Trophoblast cell (in vitro differentiated cells and primary cell): ENCODE measurements around the gene RASGEF1C.
A peak's percentile ranks its signal among the peaks of the same experiment; 100 is the strongest.

ENCODE experiments used
- DNase-seq, 2 donors: peaks; one replicate each; pipeline ENCODE4 v3.0.0-alpha.2; 2016
- H2AFZ ChIP-seq: 2 replicates; pipeline ENCODE4 v1.6.1; 2013; ENCODE audit warnings: low read length, moderate library complexity, mild to moderate bottlenecking; ENCODE audit not compliant: insufficient read depth, poor library complexity
- H2AK5ac ChIP-seq: 2 replicates; pipeline ENCODE4 v1.6.1; 2013; ENCODE audit warnings: mild to moderate bottlenecking, low read length
- H2BK120ac ChIP-seq: 2 replicates; pipeline ENCODE4 v1.6.1; 2013; ENCODE audit warnings: low read length, mild to moderate bottlenecking, moderate library complexity; ENCODE audit not compliant: insufficient read depth, poor library complexity
- H2BK12ac ChIP-seq: 2 replicates; pipeline ENCODE4 v1.6.1; 2013; ENCODE audit warnings: mild to moderate bottlenecking, low read length, moderate library complexity
- H2BK5ac ChIP-seq: 2 replicates; pipeline ENCODE4 v1.6.1; 2013; ENCODE audit warnings: low read length, low read depth, moderate library complexity, mild to moderate bottlenecking; ENCODE audit not compliant: poor library complexity
- H3K14ac ChIP-seq: 2 replicates; pipeline ENCODE4 v1.6.1; 2013; ENCODE audit warnings: mild to moderate bottlenecking, low read length
- H3K18ac ChIP-seq: 2 replicates; pipeline ENCODE4 v1.6.1; 2013; ENCODE audit warnings: mild to moderate bottlenecking, low read length
- H3K23ac ChIP-seq: 2 replicates; pipeline ENCODE4 v1.6.1; 2013; ENCODE audit warnings: low read length
- H3K27ac ChIP-seq: 2 replicates; pipeline ENCODE4 v1.5.1; 2013; ENCODE audit warnings: low read depth, mild to moderate bottlenecking, inconsistent platforms, low read length, moderate library complexity
- H3K27me3 ChIP-seq: 2 replicates; pipeline ENCODE4 v1.6.1; 2013; ENCODE audit warnings: inconsistent platforms, mild to moderate bottlenecking, low read length, moderate library complexity; ENCODE audit not compliant: insufficient read depth
- H3K36me3 ChIP-seq, 2 experiments: 1 replicate in 1 of 2; 2 replicates in 1 of 2; pipeline ENCODE4 v1.6.1; 2013; ENCODE audit warnings: low read length in 2 of 2, mild to moderate bottlenecking in 2 of 2, moderate library complexity in 1 of 2; ENCODE audit not compliant: insufficient read depth in 2 of 2, control insufficient read depth in 1 of 2
- H3K4ac ChIP-seq: 2 replicates; pipeline ENCODE4 v1.6.1; 2013; ENCODE audit warnings: low read depth, mild to moderate bottlenecking, low read length, moderate library complexity
- H3K4me1 ChIP-seq, 2 experiments: 1 replicate in 1 of 2; 2 replicates in 1 of 2; pipeline ENCODE4 v1.6.1; 2013; ENCODE audit warnings: low read length in 2 of 2, mild to moderate bottlenecking in 2 of 2, moderate library complexity in 1 of 2; ENCODE audit not compliant: insufficient read depth in 2 of 2, control insufficient read depth in 1 of 2
- H3K4me2 ChIP-seq: 2 replicates; pipeline ENCODE4 v1.6.1; 2013; ENCODE audit warnings: inconsistent platforms, mild to moderate bottlenecking, low read length, moderate library complexity
- H3K4me3 ChIP-seq: 2 replicates; pipeline ENCODE4 v1.5.1; 2013; ENCODE audit warnings: mild to moderate bottlenecking, low read depth, low read length, inconsistent platforms
- H3K79me1 ChIP-seq: one replicate; pipeline ENCODE4 v1.6.1; 2013; ENCODE audit warnings: low read length
- H3K79me2 ChIP-seq: 2 replicates; pipeline ENCODE4 v1.6.1; 2013; ENCODE audit warnings: low read length, mild to moderate bottlenecking; ENCODE audit not compliant: control insufficient read depth, insufficient read depth, poor library complexity
- H3K9ac ChIP-seq: 2 replicates; pipeline ENCODE4 v1.6.1; 2013; ENCODE audit warnings: mild to moderate bottlenecking, low read length
- H3K9me3 ChIP-seq: 2 replicates; pipeline ENCODE4 v1.6.1; 2013; ENCODE audit warnings: low read depth, mild to moderate bottlenecking, control low read depth, inconsistent platforms, low read length; ENCODE audit not compliant: insufficient read depth
- H4K12ac ChIP-seq: 2 replicates; pipeline ENCODE4 v1.6.1; 2013; ENCODE audit warnings: low read depth, mild to moderate bottlenecking, low read length, moderate library complexity
- H4K8ac ChIP-seq: 2 replicates; pipeline ENCODE4 v1.6.1; 2013; ENCODE audit warnings: low read depth, mild to moderate bottlenecking, low read length, moderate library complexity
- H4K91ac ChIP-seq: one replicate; pipeline ENCODE4 v1.6.1; 2013; ENCODE audit warnings: low read depth, mild to moderate bottlenecking, low read length, moderate library complexity
- WGBS: extraction: QIAGEN DNeasy Blood & Tissue Kit; methylation state at CpG from one replicate; pipeline ENCODE4 v1.1.7; 2013; ENCODE audit warnings: missing lambda C conversion rate; ENCODE audit not compliant: insufficient read length, insufficient coverage; ENCODE audit errors: extremely low coverage; 5-methylcytosine and 5-hydroxymethylcytosine counted together

Gene RASGEF1C

GRCh38 chr5:180068519-180069090, 140.4 kb downstream of the RASGEF1C start:
- Histone ChIP-seq H3K23ac (no peak overlapping the region), H3K4me1 (peaks cover 4 to 7% of the 10 kb centered on the region in 2 experiments), H2AK5ac (no peak overlapping the region), H3K27me3 (no peaks in the 10 kb centered on the region), H3K9ac (no peak overlapping the region), H3K9me3 (peaks cover 4% of the 10 kb centered on the region), H4K91ac (no peak overlapping the region), H3K79me2 (peaks cover 7% of the 10 kb centered on the region), H2BK5ac (no peak overlapping the region), H3K4me3 (no peak overlapping the region), H3K18ac (no peak overlapping the region), H3K79me1 (peaks cover 7% of the 10 kb centered on the region), H3K4me2 (no peak overlapping the region), H2BK12ac (no peak overlapping the region), H4K8ac (no peak overlapping the region), H3K27ac (no peak overlapping the region), H3K14ac (no peak overlapping the region), H4K12ac (no peak overlapping the region), H2BK120ac (no peak overlapping the region), H2AFZ (no peak overlapping the region), H3K4ac (no peak overlapping the region), H3K36me3 (no peaks in the 10 kb centered on the region)
- DNase-seq = no peak
- no CpG with 5 or more reads among the region's 6 CpGs for WGBS

DNA sequence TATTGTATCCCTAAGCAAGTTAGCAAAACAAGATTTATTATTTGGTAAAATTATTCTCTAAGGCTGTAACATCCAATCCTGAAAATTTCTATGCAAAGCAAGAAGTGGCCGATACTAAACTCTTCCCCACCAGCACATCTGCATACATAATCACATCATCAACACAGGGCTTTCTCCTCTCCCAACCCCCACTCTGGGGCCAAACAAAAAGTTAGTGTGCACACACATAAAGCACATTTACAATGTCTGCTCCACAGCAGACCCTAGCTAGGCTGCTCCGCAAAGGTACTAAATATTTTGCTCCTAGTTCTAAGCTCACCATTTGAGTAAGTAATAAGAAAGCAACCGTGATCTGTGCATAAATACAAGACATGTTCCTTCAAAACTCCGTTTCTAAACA, 141.0 kb downstream of the RASGEF1C start:
- no peak overlapping the region for H4K12ac ChIP-seq
- H2BK12ac ChIP-seq = no peak overlapping the region
- H4K8ac ChIP-seq = no peak overlapping the region
- H3K18ac ChIP-seq = no peak overlapping the region
- peaks cover 7% of the 10 kb centered on the region for H3K79me1 ChIP-seq
- no peak overlapping the region for H3K14ac ChIP-seq
- H3K4me1 ChIP-seq = peaks cover 4 to 7% of the 10 kb centered on the region in 2 experiments
- no peaks in the 10 kb centered on the region for H3K27me3 ChIP-seq
- no peak overlapping the region for H2AK5ac ChIP-seq
- DNase-seq = no peak
- H3K36me3 ChIP-seq = no peaks in the 10 kb centered on the region
- H3K79me2 ChIP-seq = peaks cover 7% of the 10 kb centered on the region
- no peak overlapping the region for H3K4ac ChIP-seq
- H3K23ac ChIP-seq = no peak overlapping the region
- H3K4me3 ChIP-seq = no peak overlapping the region
- H2BK5ac ChIP-seq = no peak overlapping the region
- no peak overlapping the region for H2BK120ac ChIP-seq
- no peak overlapping the region for H3K27ac ChIP-seq
- no peak overlapping the region for H2AFZ ChIP-seq
- H3K4me2 ChIP-seq = no peak overlapping the region
- no peak overlapping the region for H4K91ac ChIP-seq
- WGBS = no CpG with 5 or more reads among the region's 4 CpGs
- H3K9ac ChIP-seq = no peak overlapping the region
- peaks cover 4% of the 10 kb centered on the region for H3K9me3 ChIP-seq

DNA sequence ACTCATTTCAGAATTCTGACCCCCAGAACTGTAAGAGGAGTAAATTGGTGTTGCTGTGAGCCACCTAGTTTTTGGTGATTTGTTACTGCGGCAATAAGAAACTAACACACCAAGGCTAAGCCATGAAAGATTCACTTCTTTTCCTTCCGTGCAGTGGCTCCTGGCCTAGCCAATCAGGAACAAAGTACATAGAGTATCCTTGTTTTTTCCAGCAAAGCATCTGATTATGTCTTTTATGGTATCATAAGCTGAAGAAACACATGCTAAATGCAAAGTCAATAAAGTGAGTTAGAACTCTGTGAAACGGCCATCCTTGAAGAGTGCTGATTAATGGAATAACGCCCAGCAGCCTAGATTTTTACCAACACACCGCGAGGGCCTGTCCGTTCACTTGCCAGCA, 148.8 kb downstream of the RASGEF1C start:
- Histone ChIP-seq H4K91ac (no peak overlapping the region), H3K4ac (no peak overlapping the region), H3K9ac (no peak overlapping the region), H3K4me3 (no peak overlapping the region), H3K4me2 (no peak overlapping the region), H2BK5ac (no peak overlapping the region), H2BK120ac (no peak overlapping the region), H3K27me3 (no peaks in the 10 kb centered on the region), H3K36me3 (no peaks in the 10 kb centered on the region), H3K27ac (no peak overlapping the region), H2AK5ac (no peak overlapping the region), H4K8ac (no peak overlapping the region), H3K79me2 (no peaks in the 10 kb centered on the region), H2BK12ac (no peak overlapping the region), H3K4me1 (peaks cover 5% of the 10 kb centered on the region in 2 experiments), H3K18ac (no peak overlapping the region), H3K14ac (no peak overlapping the region), H3K79me1 (no peaks in the 10 kb centered on the region), H3K9me3 (no peaks in the 10 kb centered on the region), H3K23ac (no peak overlapping the region), H2AFZ (no peak overlapping the region), H4K12ac (no peak overlapping the region)
- DNase-seq = no peak
- WGBS = no CpG with 5 or more reads among the region's 7 CpGs

DNA sequence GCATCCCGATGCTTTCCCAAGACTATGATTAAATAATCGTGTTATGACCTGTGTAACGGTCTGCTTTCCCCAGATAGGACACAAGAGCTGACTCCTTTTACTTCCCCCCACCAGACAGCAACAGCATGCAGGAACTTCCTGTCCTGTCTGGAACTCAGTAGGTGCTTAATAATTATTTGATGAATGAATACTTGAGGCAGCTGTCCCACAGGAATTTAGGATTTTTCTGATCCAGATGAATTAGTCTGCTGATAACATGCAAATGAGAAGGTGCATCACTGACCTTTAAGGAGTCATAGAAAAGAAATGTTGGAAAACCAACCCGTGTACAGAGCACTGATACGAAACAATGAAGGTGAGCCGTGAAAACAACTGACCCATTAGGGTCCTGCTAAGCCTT, 149.7 kb downstream of the RASGEF1C start:
- Histone ChIP-seq H3K4me1 (peaks cover 5% of the 10 kb centered on the region in 2 experiments), H3K79me1 (no peaks in the 10 kb centered on the region), H2AFZ (no peak overlapping the region), H3K9ac (no peak overlapping the region), H3K36me3 (no peaks in the 10 kb centered on the region), H3K4ac (no peak overlapping the region), H2BK120ac (no peak overlapping the region), H3K18ac (no peak overlapping the region), H3K14ac (no peak overlapping the region), H4K91ac (no peak overlapping the region), H3K4me3 (no peak overlapping the region), H3K23ac (no peak overlapping the region), H3K4me2 (no peak overlapping the region), H2AK5ac (no peak overlapping the region), H4K8ac (no peak overlapping the region), H2BK12ac (no peak overlapping the region), H3K9me3 (no peaks in the 10 kb centered on the region), H2BK5ac (no peak overlapping the region), H3K27me3 (no peaks in the 10 kb centered on the region), H3K27ac (no peak overlapping the region), H3K79me2 (no peaks in the 10 kb centered on the region), H4K12ac (no peak overlapping the region)
- WGBS = no CpG with 5 or more reads among the region's 6 CpGs
- DNase-seq = peak in 1 of 2 donors; percentile 6
